ENCODE measurements around the gene SLC13A4. TPM values are rescaled to one million over a fixed set of nuclear protein-coding genes. Genes with fewer than 3 reads are reported as not detected.
"Not testable (repeated sequence)": the region's sequence is repeated elsewhere in the genome, so short reads cannot be mapped to it uniquely, and the experiment has no call there.

The SLC13A4 gene
- total RNA-seq, 1 donor: not detected

GRCh38 chr7:135678612-135679575 is 49.1 kb downstream of the SLC13A4 start:
- no peaks in the 10 kb centered on the region for H3K27me3 ChIP-seq (ENCODE audit: insufficient read depth, low read length)
- H3K4me1 ChIP-seq (ENCODE audit: insufficient read depth, low read length): no peaks in the 10 kb centered on the region
- no peak overlapping the region for H3K4me3 ChIP-seq (ENCODE audit: low read length)
- no peaks in the 10 kb centered on the region for H3K9me3 ChIP-seq (ENCODE audit: low read depth, low read length)

GRCh38 chr7:135673360-135673706 is 54.7 kb downstream of the SLC13A4 start:
- H3K4me1 ChIP-seq (ENCODE audit: insufficient read depth, low read length): no peaks in the 10 kb centered on the region

GRCh38 chr7:135672560-135673359 is 55.2 kb downstream of the SLC13A4 start:
- Histone ChIP-seq H3K4me3 (ENCODE audit: low read length) (no peak overlapping the region), H3K9me3 (ENCODE audit: low read depth, low read length) (no peaks in the 10 kb centered on the region), H3K27me3 (ENCODE audit: insufficient read depth, low read length) (no peaks in the 10 kb centered on the region), H3K4me1 (ENCODE audit: insufficient read depth, low read length) (no peaks in the 10 kb centered on the region)

More at GRCh38 chr7:135673360-135673706, 54.7 kb downstream of the SLC13A4 start:
- Histone ChIP-seq H3K4me3 (ENCODE audit: low read length) (no peak overlapping the region), H3K27me3 (ENCODE audit: insufficient read depth, low read length) (no peaks in the 10 kb centered on the region), H3K9me3 (ENCODE audit: low read depth, low read length) (no peaks in the 10 kb centered on the region)

- Histone ChIP-seq H3K4me3 (ENCODE audit: low read length) (no peak overlapping the region), H3K9me3 (ENCODE audit: low read depth, low read length) (no peaks in the 10 kb centered on the region), H3K4me1 (ENCODE audit: insufficient read depth, low read length) (peaks cover 16% of the 10 kb centered on the region), H3K27me3 (ENCODE audit: insufficient read depth, low read length) (no peaks in the 10 kb centered on the region)
Observed at GRCh38 chr7:135670179-135670578, 57.8 kb downstream of the SLC13A4 start.

- H3K27me3 ChIP-seq (ENCODE audit: insufficient read depth, low read length): no peaks in the 10 kb centered on the region
- H3K4me3 ChIP-seq (ENCODE audit: low read length): no peak overlapping the region
- H3K4me1 ChIP-seq (ENCODE audit: insufficient read depth, low read length): peaks cover 16% of the 10 kb centered on the region
- no peaks in the 10 kb centered on the region for H3K9me3 ChIP-seq (ENCODE audit: low read depth, low read length)
Observed at GRCh38 chr7:135669774-135670173, 58.2 kb downstream of the SLC13A4 start.

GRCh38 chr7:135668852-135669395 is 59.1 kb downstream of the SLC13A4 start:
- not testable (repeated sequence) for H3K4me3 ChIP-seq (ENCODE audit: low read length); H3K27me3 ChIP-seq (ENCODE audit: insufficient read depth, low read length); H3K9me3 ChIP-seq (ENCODE audit: low read depth, low read length)
- H3K4me1 ChIP-seq (ENCODE audit: insufficient read depth, low read length): peaks cover 23% of the 10 kb centered on the region

GRCh38 chr7:135667626-135668025 is 60.4 kb downstream of the SLC13A4 start:
- H3K4me1 ChIP-seq (ENCODE audit: insufficient read depth, low read length): peaks cover 36% of the 10 kb centered on the region
- H3K27me3 ChIP-seq (ENCODE audit: insufficient read depth, low read length); H3K4me3 ChIP-seq (ENCODE audit: low read length); H3K9me3 ChIP-seq (ENCODE audit: low read depth, low read length): not testable (repeated sequence)

GRCh38 chr7:135666846-135667245 is 61.1 kb downstream of the SLC13A4 start:
- Histone ChIP-seq H3K9me3 (ENCODE audit: low read depth, low read length) (no peaks in the 10 kb centered on the region), H3K4me3 (ENCODE audit: low read length) (no peak overlapping the region), H3K27me3 (ENCODE audit: insufficient read depth, low read length) (no peaks in the 10 kb centered on the region), H3K4me1 (ENCODE audit: insufficient read depth, low read length) (peaks cover 39% of the 10 kb centered on the region)

- H3K9me3 ChIP-seq (ENCODE audit: low read depth, low read length): no peaks in the 10 kb centered on the region
- no peaks in the 10 kb centered on the region for H3K27me3 ChIP-seq (ENCODE audit: insufficient read depth, low read length)
- no peak overlapping the region for H3K4me3 ChIP-seq (ENCODE audit: low read length)
- peaks cover 42% of the 10 kb centered on the region for H3K4me1 ChIP-seq (ENCODE audit: insufficient read depth, low read length)
Observed at GRCh38 chr7:135666156-135666555, 61.8 kb downstream of the SLC13A4 start.

- no peak overlapping the region for H3K4me3 ChIP-seq (ENCODE audit: low read length)
- peaks cover 43% of the 10 kb centered on the region for H3K4me1 ChIP-seq (ENCODE audit: insufficient read depth, low read length)
- no peaks in the 10 kb centered on the region for H3K9me3 ChIP-seq (ENCODE audit: low read depth, low read length)
- no peaks in the 10 kb centered on the region for H3K27me3 ChIP-seq (ENCODE audit: insufficient read depth, low read length)
Observed at GRCh38 chr7:135665042-135665441, 62.9 kb downstream of the SLC13A4 start.

GRCh38 chr7:135664046-135664589 is 63.9 kb downstream of the SLC13A4 start:
- Histone ChIP-seq H3K9me3 (ENCODE audit: low read depth, low read length) (no peaks in the 10 kb centered on the region), H3K4me3 (ENCODE audit: low read length) (no peak overlapping the region), H3K27me3 (ENCODE audit: insufficient read depth, low read length) (no peaks in the 10 kb centered on the region), H3K4me1 (ENCODE audit: insufficient read depth, low read length) (peaks cover 53% of the 10 kb centered on the region)

GRCh38 chr7:135662373-135663114 is 65.4 kb downstream of the SLC13A4 start, which contains the start of gene STMP1:
Gene STMP1 (plus strand): TSS chr7:135662514.
- Histone ChIP-seq H3K27me3 (ENCODE audit: insufficient read depth, low read length) (no peaks in the 10 kb centered on the region), H3K4me3 (ENCODE audit: low read length) (peak within 1 kb of the TSS; percentile 97), H3K9me3 (ENCODE audit: low read depth, low read length) (no peaks in the 10 kb centered on the region), H3K4me1 (ENCODE audit: insufficient read depth, low read length) (peaks cover 55% of the 10 kb centered on the region)

GRCh38 chr7:135662123-135662372 is 65.9 kb downstream of the SLC13A4 start:
- Histone ChIP-seq H3K9me3 (ENCODE audit: low read depth, low read length) (no peaks in the 10 kb centered on the region), H3K27me3 (ENCODE audit: insufficient read depth, low read length) (no peaks in the 10 kb centered on the region), H3K4me3 (ENCODE audit: low read length) (peak overlapping the region; percentile 97), H3K4me1 (ENCODE audit: insufficient read depth, low read length) (peaks cover 52% of the 10 kb centered on the region)

GRCh38 chr7:135661311-135662122 is 66.5 kb downstream of the SLC13A4 start:
- H3K4me3 ChIP-seq (ENCODE audit: low read length): peak overlapping the region; percentile 97
- peaks cover 47% of the 10 kb centered on the region for H3K4me1 ChIP-seq (ENCODE audit: insufficient read depth, low read length)
- no peaks in the 10 kb centered on the region for H3K27me3 ChIP-seq (ENCODE audit: insufficient read depth, low read length)
- H3K9me3 ChIP-seq (ENCODE audit: low read depth, low read length): no peaks in the 10 kb centered on the region

All from mononuclear cell (primary cell).